Activated naive CD4-positive, alpha-beta T cell treated with anti-CD3 and anti-CD28 coated beads, Interleukin-2, amount 50 U/mL, for 24 hours (primary cell): ENCODE results near the gene ZNF761.
"Not testable (repeated sequence)": the region's sequence is repeated elsewhere in the genome, so short reads cannot be mapped to it uniquely, and the experiment has no call there.

Experiments
- H3K27ac Mint-ChIP-seq: one replicate; pipeline ENCODE4 v1.8.0; 2021; ENCODE audit warnings: mild to moderate bottlenecking, mixed read lengths
- H3K27me3 Mint-ChIP-seq: one replicate; pipeline ENCODE4 v1.8.0; 2021; ENCODE audit warnings: mixed read lengths
- H3K36me3 Mint-ChIP-seq: one replicate; pipeline ENCODE4 v1.8.0; 2021; ENCODE audit warnings: mixed read lengths
- H3K4me1 Mint-ChIP-seq: one replicate; pipeline ENCODE4 v1.8.0; 2021; ENCODE audit warnings: mixed read lengths
- H3K4me3 Mint-ChIP-seq: one replicate; pipeline ENCODE4 v1.8.0; 2021; ENCODE audit warnings: mild to moderate bottlenecking, mixed read lengths
- H3K9me3 Mint-ChIP-seq: one replicate; pipeline ENCODE4 v1.8.0; 2021; ENCODE audit warnings: mixed read lengths

The ZNF761 gene

DNA sequence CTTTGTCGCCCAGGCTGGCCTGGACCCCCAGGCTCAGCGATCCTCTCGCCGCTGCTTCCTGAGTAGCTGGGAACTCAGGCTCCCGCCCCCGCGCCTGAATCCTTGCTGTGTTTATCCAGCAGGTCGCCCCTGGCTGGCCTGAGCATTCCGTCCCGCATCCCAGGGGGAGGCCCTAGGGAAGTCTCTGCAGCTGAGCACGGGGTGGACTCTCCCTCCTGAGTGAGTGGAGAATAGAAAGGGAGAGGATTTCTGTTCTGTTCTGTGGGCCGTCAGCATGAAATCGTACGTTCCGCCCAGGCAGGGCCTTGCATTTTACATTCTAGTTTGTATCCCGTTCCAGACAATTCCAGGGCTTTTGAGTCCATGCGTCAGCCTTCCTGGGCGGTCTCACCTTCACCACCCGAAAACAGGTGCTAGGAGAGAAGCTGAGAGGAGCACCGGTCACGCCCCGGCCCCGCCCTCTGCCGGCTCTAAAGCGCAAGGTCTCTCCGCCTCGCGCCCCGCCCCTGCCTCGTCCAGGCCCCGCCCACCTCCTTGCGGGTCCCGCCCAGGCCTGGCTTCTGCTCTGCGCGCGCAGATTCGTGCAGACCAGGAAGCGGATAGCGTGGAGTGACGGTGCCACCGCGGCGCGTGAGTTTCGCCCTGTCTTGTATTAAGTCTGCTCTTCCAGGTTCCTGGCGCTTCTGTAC, at the start of gene ZNF761:
Gene ZNF761, plus strand, starts transcription at position 586 of the 689 bp plus-strand sequence. CDS start 15,285 bp downstream, outside the sequence.
- Mint-ChIP-seq H3K4me1 (peaks cover 46% of the 10 kb centered on the region), H3K4me3 (peak within 1 kb of the TSS; percentile 91), H3K9me3 (no peaks in the 10 kb centered on the region), H3K27ac (peak within 1 kb of the TSS; percentile 95), H3K36me3 (peaks cover 24% of the 10 kb centered on the region), H3K27me3 (no peaks in the 10 kb centered on the region)

DNA sequence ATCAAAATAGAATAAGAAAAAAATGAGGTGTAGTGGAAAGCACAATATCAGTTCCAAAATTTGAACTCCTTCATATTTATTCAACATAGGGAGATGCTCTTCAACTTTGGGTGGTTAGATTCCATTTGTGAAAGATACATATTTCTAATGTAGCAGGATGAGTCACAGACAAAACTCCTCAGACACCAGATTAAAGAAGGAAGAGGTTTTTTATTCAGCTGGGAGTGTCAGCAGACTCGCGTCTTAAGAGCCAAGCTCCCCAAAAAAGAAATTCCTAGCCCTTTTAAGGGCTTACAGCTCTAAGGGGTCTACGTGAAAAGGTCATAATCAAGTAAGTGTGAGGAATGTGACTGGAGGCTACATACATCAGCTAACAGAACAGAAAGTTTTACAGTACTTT, 43.6 kb upstream of the ZNF761 start:
- no peak overlapping the region for H3K4me3 Mint-ChIP-seq
- H3K36me3 Mint-ChIP-seq, result peaks cover 44% of the 10 kb centered on the region
- no peaks in the 10 kb centered on the region for H3K27me3 Mint-ChIP-seq
- peaks cover 29% of the 10 kb centered on the region for H3K9me3 Mint-ChIP-seq
- no peaks in the 10 kb centered on the region for H3K4me1 Mint-ChIP-seq
- no peak overlapping the region for H3K27ac Mint-ChIP-seq

- peaks cover 3% of the 10 kb centered on the region for H3K4me1 Mint-ChIP-seq
- no peak overlapping the region for H3K27ac Mint-ChIP-seq
- peaks cover 27% of the 10 kb centered on the region for H3K9me3 Mint-ChIP-seq
- H3K27me3 Mint-ChIP-seq, result no peaks in the 10 kb centered on the region
- peaks cover 38% of the 10 kb centered on the region for H3K36me3 Mint-ChIP-seq
- H3K4me3 Mint-ChIP-seq, result no peak overlapping the region
Observed at GRCh38 chr19:53388904-53389303, 42.9 kb upstream of the ZNF761 start.

DNA sequence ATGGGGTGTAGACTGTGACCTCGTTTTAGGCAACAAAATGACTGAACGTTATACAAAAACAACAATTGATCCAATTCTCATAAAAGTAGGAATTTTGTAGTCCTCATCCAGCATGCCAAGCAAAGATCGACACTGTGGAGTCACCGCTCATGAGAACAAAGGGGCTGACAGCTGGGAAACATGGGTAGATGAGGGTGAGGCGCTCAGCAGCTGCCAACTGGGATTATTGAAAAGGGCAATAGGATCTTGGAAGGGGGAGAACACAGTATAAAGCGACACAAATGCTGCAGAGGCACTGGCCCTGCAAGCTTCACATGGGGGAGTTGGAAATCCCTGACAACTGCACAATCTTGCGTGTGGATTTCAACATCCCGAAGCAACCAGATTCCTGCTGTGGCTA, 42.2 kb upstream of the ZNF761 start:
- no peaks in the 10 kb centered on the region for H3K27me3 Mint-ChIP-seq
- peaks cover 24% of the 10 kb centered on the region for H3K9me3 Mint-ChIP-seq
- H3K4me3 Mint-ChIP-seq, result no peak overlapping the region
- no peak overlapping the region for H3K27ac Mint-ChIP-seq
- H3K36me3 Mint-ChIP-seq, result peaks cover 37% of the 10 kb centered on the region
- peaks cover 5% of the 10 kb centered on the region for H3K4me1 Mint-ChIP-seq

GRCh38 chr19:53389978-53390377, 41.8 kb upstream of the ZNF761 start:
- Mint-ChIP-seq H3K9me3 (peaks cover 20% of the 10 kb centered on the region), H3K27me3 (no peaks in the 10 kb centered on the region), H3K4me3 (no peak overlapping the region), H3K27ac (no peak overlapping the region), H3K4me1 (peaks cover 9% of the 10 kb centered on the region), H3K36me3 (peaks cover 33% of the 10 kb centered on the region)

DNA sequence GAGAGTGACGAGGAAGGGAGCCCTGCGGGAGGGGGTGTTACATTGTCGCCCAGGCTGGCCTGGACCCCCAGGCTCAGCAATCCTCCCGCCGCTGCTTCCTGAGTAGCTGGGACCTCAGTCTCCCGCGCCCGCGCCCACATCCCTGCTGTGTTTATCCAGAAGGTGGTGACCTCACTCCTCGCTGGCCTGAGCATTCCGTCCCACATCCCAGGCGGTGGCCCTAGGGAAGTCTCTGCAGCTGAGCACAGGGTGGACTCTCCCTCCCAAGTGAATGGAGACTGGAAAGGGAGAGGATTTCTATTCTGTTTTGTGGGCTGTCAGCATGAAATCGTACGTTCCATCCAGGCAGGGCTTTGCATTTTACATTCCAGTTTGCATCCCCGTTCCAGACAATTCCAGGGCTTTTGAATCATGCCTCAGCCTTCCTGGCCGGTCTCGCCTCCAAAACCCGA, 37.2 kb upstream of the ZNF761 start:
- H3K36me3 Mint-ChIP-seq, result peaks cover 14% of the 10 kb centered on the region
- peaks cover 2% of the 10 kb centered on the region for H3K9me3 Mint-ChIP-seq
- no peak overlapping the region for H3K27ac Mint-ChIP-seq
- peaks cover 36% of the 10 kb centered on the region for H3K4me1 Mint-ChIP-seq
- no peaks in the 10 kb centered on the region for H3K27me3 Mint-ChIP-seq
- peak overlapping the region; percentile 95 for H3K4me3 Mint-ChIP-seq

GRCh38 chr19:53394974-53395839, 36.6 kb upstream of the ZNF761 start, which contains the start of gene ZNF765:
TSS of gene ZNF765 (plus strand) at chr19:53395149. CDS start at chr19:53398016, 2,867 bp downstream.
- Mint-ChIP-seq H3K36me3 (peaks cover 14% of the 10 kb centered on the region), H3K27me3 (no peaks in the 10 kb centered on the region), H3K4me3 (peak within 1 kb of the TSS; percentile 95), H3K4me1 (peaks cover 39% of the 10 kb centered on the region), H3K27ac (peak within 1 kb of the TSS; percentile 94), H3K9me3 (peaks cover 3% of the 10 kb centered on the region)

GRCh38 chr19:53395840-53396524, 35.8 kb upstream of the ZNF761 start:
- H3K9me3 Mint-ChIP-seq, H3K27me3 Mint-ChIP-seq: not testable (repeated sequence)
- Mint-ChIP-seq H3K4me3 (peak overlapping the region; percentile 95), H3K36me3 (peaks cover 19% of the 10 kb centered on the region), H3K4me1 (peaks cover 41% of the 10 kb centered on the region), H3K27ac (peak overlapping the region; percentile 94)

DNA sequence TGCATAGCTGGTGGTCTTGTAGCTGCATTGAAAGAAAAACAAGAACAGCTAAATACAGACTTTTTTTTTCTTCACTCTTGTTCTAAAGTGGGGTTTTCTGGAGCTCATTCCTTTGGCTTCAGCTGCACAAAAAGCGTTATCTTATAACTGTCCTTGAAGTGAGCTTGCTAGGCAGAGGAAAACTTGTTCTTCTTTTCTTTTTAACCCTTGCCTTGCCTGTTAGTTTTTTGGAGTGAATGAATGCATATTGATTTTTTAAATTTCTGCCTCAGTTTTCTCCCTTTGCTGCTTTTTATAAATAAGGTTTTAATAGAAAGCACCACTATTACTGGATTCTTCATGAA, 35.3 kb upstream of the ZNF761 start:
- H3K27me3 Mint-ChIP-seq, result no peaks in the 10 kb centered on the region
- peaks cover 41% of the 10 kb centered on the region for H3K4me1 Mint-ChIP-seq
- peak overlapping the region; percentile 95 for H3K4me3 Mint-ChIP-seq
- peaks cover 22% of the 10 kb centered on the region for H3K36me3 Mint-ChIP-seq
- no peak overlapping the region for H3K27ac Mint-ChIP-seq
- H3K9me3 Mint-ChIP-seq, result peaks cover 5% of the 10 kb centered on the region

- H3K27me3 Mint-ChIP-seq, H3K9me3 Mint-ChIP-seq, H3K4me3 Mint-ChIP-seq: not testable (repeated sequence)
- peaks cover 34% of the 10 kb centered on the region for H3K36me3 Mint-ChIP-seq
- peak overlapping the region; percentile 3 for H3K27ac Mint-ChIP-seq
- H3K4me1 Mint-ChIP-seq, result peaks cover 41% of the 10 kb centered on the region
Observed at GRCh38 chr19:53397918-53398317, 33.9 kb upstream of the ZNF761 start.

- H3K36me3 Mint-ChIP-seq, result peaks cover 67% of the 10 kb centered on the region
Observed at GRCh38 chr19:53409505-53410204, 22.1 kb upstream of the ZNF761 start.

DNA sequence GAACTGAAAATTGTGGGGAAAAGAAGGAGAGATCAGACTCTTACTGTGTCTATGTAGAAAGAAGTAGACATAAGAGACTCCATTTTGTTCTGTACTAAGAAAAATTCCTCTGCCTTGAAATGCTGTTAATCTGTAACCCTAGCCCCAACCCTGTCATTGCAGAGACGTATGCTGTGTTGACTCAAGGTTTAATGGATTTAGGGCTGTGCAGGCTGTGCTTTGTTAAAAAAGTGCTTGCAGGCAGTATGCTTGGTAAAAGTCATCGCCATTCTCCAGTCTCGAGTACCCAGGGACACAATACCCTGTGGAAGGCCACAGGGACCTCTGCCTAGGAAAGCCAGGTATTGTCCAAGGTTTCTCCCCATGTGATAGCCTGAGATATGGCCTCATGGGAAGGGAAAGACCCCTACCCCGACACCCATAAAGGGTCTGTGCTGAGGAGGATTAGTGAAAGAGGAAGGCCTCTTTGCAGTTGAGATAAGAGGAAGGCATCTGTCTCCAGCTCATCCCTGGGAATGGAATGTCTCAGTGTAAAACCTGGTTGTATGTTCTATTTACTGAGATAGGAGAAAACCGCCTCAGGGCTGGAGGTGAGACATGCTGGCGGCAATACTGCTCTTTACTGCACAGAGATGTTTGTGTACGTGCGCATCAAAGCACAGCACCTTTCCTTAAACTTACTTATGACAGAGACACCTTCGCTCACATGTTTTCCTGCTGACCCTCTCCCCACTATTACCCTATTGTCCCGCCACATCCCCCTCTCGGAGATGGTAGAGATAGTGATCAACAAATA, 11.1 kb upstream of the ZNF761 start:
- H3K4me3 Mint-ChIP-seq, result not testable (repeated sequence)

More at GRCh38 chr19:53409505-53410204, 22.1 kb upstream of the ZNF761 start:
- Mint-ChIP-seq H3K27ac (no peak overlapping the region), H3K27me3 (no peaks in the 10 kb centered on the region), H3K4me1 (no peaks in the 10 kb centered on the region), H3K9me3 (peaks cover 30% of the 10 kb centered on the region), H3K4me3 (no peak overlapping the region)

GRCh38 chr19:53422551-53422950, 9.2 kb upstream of the ZNF761 start:
- no peak overlapping the region for H3K27ac Mint-ChIP-seq
- H3K4me1 Mint-ChIP-seq, result peaks cover 4% of the 10 kb centered on the region
- H3K27me3 Mint-ChIP-seq, result no peaks in the 10 kb centered on the region
- H3K36me3 Mint-ChIP-seq, result peaks cover 3% of the 10 kb centered on the region
- H3K9me3 Mint-ChIP-seq, result no peaks in the 10 kb centered on the region
- no peak overlapping the region for H3K4me3 Mint-ChIP-seq

More for the DNA sequence above, 11.1 kb upstream of the ZNF761 start:
- not testable (repeated sequence) for H3K36me3 Mint-ChIP-seq, H3K27me3 Mint-ChIP-seq, H3K27ac Mint-ChIP-seq, H3K4me1 Mint-ChIP-seq, H3K9me3 Mint-ChIP-seq

DNA sequence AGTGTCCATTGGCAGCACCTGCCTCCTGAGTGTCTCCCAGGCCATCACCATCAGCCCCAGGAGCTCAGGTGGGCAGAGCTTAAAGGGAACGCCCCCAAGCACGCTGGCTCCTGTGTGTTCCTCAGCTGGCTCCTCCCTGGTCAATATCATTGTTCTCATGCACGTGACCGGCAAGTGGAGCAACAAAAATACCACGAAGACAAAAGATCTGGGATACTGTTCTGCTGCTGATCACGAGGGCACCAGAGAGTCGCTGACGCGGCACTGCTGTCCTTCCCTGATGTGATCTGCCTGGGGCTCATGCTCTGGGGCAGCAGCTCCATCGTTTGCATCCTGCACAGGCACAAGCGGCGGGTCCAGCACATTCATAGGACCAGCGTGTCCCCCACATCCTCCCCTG, 8.7 kb upstream of the ZNF761 start:
- not testable (repeated sequence) for H3K36me3 Mint-ChIP-seq, H3K9me3 Mint-ChIP-seq, H3K4me1 Mint-ChIP-seq, H3K27me3 Mint-ChIP-seq, H3K27ac Mint-ChIP-seq, H3K4me3 Mint-ChIP-seq
